Right lobe of liver (tissue), 4 donors: ENCODE results near the gene DNER.

ENCODE experiments used
- CTCF ChIP-seq, 4 donors: fragments of 200-600 bp in 3 of 4; fragments of 450-650 bp in 1 of 4; IDR thresholded peaks; one replicate each; pipeline versions ENCODE4 v1.5.1 to v1.8.0; 2016 to 2022; ENCODE audit warnings: antibody characterized with exemption in 4 of 4, mild to moderate bottlenecking in 2 of 4
- POLR2A ChIP-seq: fragments of 450-650 bp; IDR thresholded peaks from one replicate; pipeline ENCODE4 v1.6.1; 2017; ENCODE audit warnings: antibody characterized with exemption, mild to moderate bottlenecking
- donor health status: DM: no; HTN: no; CAD: no.
- donor health status: DM: no; HTN: no; CAD: no.
- donor health status: DM: no; HTN: yes; CAD: no.

DNA sequence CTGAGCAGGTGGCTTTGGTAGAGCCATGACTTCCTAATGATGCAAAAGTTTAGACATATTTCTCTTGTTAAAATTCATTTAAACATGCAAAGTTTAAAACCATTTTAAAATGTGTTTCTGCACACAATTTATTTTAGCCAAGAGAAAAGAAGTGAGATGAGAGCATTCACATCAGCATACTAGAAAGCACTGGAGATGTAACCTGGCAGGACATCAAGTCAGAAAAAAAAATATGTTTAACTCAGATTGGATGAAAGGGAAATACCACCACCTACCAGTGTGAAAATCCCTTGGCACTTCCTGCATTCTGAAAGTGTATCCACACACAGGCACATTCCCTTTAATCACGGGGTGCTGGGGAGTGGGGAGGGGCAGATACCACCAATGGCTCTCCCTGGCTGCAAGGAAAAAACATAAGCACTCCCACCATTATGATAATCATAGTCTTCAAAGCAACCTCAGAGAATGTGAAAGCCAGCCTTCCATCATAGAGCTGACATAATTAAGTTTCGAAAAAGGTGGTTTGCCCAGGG is 25.0 kb downstream of the DNER start:
- TF ChIP-seq POLR2A (no peak), CTCF (IDR thresholded peaks at IDR 0.05) (no peak)
